IPS-18a (cell line): Measurements from ENCODE around the gene RAPGEF6.
"Not testable (repeated sequence)": the region's sequence is repeated elsewhere in the genome, so short reads cannot be mapped to it uniquely, and the experiment has no call there.

Experiments used
- H3K27ac ChIP-seq: one replicate; pipeline ENCODE4 v1.5.1; 2013; ENCODE audit warnings: low read length
- H3K27me3 ChIP-seq: one replicate; pipeline ENCODE4 v1.6.1; 2013; ENCODE audit warnings: mild to moderate bottlenecking, low read length; ENCODE audit not compliant: control insufficient read depth, insufficient read depth
- H3K36me3 ChIP-seq: one replicate; pipeline ENCODE4 v1.6.1; 2013; ENCODE audit warnings: low read depth, low read length; ENCODE audit not compliant: control insufficient read depth
- H3K4me1 ChIP-seq: one replicate; pipeline ENCODE4 v1.6.1; 2013; ENCODE audit warnings: low read depth, low read length; ENCODE audit not compliant: control insufficient read depth
- H3K4me3 ChIP-seq: one replicate; pipeline ENCODE4 v1.5.1; 2013; ENCODE audit warnings: low read length
- H3K9ac ChIP-seq: one replicate; pipeline ENCODE4 v1.6.1; 2013; ENCODE audit warnings: mild to moderate bottlenecking, low read length, moderate library complexity
- H3K9me3 ChIP-seq: one replicate; pipeline ENCODE4 v1.6.1; 2013; ENCODE audit warnings: low read depth, low read length; ENCODE audit not compliant: control insufficient read depth

The RAPGEF6 gene

DNA sequence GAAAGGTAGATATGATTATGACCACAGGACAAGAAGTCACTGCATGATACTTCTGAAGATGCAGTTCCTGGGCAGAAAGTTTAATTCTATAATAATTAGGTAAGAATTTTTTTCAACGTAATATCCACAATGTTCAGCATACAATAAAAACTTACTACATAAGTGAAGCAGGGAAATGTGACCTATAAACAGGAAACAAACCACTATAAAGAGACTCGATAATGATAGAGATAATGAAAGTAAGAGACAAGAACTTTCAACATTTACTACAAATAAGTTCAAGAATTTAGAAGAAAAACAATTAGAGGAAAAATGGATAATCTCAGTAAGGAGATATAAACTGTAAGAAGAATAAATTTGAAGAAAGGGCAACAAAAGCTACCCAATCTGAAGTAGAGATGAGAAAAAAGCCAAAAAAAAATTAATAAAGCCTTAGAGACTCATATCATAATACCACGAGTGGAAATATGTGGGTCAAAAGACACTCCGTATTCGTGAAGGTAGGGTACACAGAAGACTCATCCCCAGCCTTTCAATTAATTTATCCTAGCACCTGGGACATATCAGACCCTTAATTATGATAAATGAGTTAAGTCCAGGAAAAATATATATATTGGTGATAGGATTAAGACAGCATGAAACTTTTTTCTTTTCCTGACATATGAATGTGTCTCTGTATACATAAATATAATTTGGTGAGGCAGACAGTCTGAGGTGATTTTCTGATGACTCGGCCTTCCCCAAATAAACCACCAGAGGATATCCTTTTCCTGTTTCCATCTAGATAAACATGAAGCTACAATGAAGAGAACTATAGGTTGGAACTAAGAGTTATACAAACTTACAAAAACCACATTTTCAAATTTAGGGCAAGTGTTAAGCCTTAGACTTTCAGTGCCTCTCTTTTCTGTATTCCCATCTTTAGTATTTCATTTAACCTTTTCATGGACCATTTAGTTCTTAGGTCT is 120.4 kb downstream of the RAPGEF6 start:
- no peak overlapping the region for H3K9ac ChIP-seq
- no peak overlapping the region for H3K27ac ChIP-seq
- no peaks in the 10 kb centered on the region for H3K9me3 ChIP-seq
- peaks cover 12% of the 10 kb centered on the region for H3K4me1 ChIP-seq
- no peak overlapping the region for H3K4me3 ChIP-seq
- H3K36me3 ChIP-seq: no peaks in the 10 kb centered on the region
- H3K27me3 ChIP-seq: no peaks in the 10 kb centered on the region

DNA sequence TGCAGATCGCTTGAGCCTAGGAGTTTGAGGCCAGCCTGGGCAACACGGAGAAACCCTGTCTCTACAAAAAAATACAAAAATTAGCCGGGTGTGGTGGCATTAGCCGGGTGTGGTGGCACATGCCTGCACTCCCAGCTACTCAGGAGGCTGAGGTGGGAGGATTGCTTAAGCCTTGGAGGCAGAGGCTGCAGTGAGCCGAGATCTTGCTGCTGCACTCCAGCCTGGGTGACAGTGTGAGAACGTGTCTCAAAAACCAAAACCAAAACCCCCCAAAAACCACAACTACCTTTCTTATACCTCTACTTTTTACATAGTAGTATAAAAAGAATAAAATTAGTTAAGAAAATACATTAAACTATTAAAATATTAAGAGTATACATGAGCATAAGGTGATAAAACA is 121.2 kb downstream of the RAPGEF6 start:
- no peaks in the 10 kb centered on the region for H3K27me3 ChIP-seq
- no peak overlapping the region for H3K4me3 ChIP-seq
- H3K9me3 ChIP-seq: no peaks in the 10 kb centered on the region
- no peak overlapping the region for H3K9ac ChIP-seq
- H3K36me3 ChIP-seq: no peaks in the 10 kb centered on the region
- H3K27ac ChIP-seq: no peak overlapping the region
- peaks cover 12% of the 10 kb centered on the region for H3K4me1 ChIP-seq

DNA sequence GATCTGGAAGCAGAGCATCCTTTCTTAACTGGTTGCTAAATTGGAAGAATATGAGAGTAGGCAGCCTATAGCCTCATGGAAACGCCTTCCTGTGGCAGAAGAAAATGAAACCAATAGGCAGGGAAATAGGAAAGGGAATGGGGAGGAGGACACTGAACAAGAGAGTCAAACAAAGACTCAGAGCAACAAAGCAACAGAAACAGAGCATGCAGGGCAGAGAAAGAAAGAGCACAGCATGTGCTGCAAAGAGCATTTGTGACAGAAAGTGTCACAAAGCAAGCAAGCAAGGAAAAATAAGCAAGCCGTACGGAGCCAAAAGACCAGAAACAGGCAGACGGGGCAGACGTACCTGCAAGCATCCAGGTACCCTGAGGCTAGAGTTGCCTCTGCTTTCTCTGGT is 123.1 kb downstream of the RAPGEF6 start:
- Histone ChIP-seq H3K4me1 (peaks cover 12% of the 10 kb centered on the region), H3K9ac (no peak overlapping the region), H3K36me3 (no peaks in the 10 kb centered on the region), H3K9me3 (no peaks in the 10 kb centered on the region), H3K27me3 (no peaks in the 10 kb centered on the region), H3K4me3 (no peak overlapping the region), H3K27ac (no peak overlapping the region)

DNA sequence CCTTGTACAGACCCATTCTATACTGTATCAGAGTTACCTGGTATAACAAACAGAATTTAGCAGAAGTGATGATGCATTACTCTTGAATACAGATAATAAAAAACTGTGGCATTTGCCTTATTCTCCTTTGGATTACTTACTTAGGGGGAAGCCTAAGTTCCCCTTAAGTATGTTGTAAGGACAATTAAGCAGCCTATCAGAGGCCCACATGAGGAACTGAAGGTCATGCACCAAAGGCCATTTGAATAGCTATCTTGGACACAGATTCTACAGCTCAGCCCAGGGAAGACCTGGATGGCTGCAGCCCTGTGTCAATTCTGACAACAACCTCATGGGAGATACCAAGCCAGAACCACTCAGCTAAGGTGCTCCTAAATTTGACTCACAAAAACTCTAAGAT is 125.2 kb downstream of the RAPGEF6 start:
- Histone ChIP-seq H3K4me1 (peaks cover 12% of the 10 kb centered on the region), H3K9me3 (no peaks in the 10 kb centered on the region), H3K36me3 (peaks cover 9% of the 10 kb centered on the region), H3K27ac (no peak overlapping the region), H3K9ac (no peak overlapping the region), H3K4me3 (no peak overlapping the region), H3K27me3 (no peaks in the 10 kb centered on the region)

DNA sequence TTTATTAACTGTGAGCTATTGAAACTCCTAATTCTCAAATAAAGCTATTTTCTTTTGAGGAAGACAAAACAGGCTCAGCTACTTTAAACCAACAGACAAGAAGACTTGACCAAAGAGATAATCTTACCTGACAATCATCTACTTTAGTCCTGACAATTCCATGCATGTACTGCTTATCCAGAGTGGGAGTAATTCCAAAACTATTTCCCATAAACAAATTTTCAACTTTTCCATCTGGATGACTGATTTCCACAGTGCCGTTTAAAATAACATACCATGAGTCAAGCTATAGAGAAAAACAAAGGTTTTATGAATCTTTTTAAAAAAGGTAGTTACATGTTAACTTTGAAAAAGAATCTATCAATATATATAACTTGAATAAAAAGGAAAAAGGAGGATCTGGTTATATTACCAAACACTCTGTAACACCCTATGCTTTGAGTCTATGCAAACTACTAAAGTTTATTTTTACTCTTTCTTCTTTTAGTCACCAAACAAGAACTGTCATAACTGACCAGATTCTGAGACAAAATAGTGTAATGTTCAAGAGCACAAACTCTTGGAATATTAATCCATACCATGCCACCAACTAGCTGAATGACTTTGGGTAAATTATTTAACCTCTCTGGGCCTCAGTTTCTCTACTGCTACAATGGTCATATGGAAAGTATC is 129.7 kb downstream of the RAPGEF6 start:
- H3K27ac ChIP-seq: no peak overlapping the region
- H3K36me3 ChIP-seq: peaks cover 13% of the 10 kb centered on the region
- no peak overlapping the region for H3K4me3 ChIP-seq
- no peak overlapping the region for H3K9ac ChIP-seq
- no peaks in the 10 kb centered on the region for H3K27me3 ChIP-seq
- no peaks in the 10 kb centered on the region for H3K4me1 ChIP-seq
- no peaks in the 10 kb centered on the region for H3K9me3 ChIP-seq

DNA sequence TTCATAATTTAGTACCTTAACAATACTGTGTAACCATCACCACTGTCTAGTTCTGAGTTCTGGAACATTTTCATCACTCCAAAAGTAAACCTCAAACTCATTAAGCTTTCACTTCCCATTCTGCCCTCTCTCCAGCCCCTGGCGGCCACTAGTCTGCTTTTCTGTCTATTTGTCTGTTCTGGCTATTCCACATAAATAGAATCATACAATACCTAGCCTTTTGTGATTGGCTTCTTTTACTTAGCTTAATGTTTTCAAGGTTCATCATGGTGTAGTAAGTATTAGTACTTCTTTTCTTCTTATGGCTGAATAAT is 138.7 kb downstream of the RAPGEF6 start:
- Histone ChIP-seq H3K4me1 (no peaks in the 10 kb centered on the region), H3K4me3 (no peak overlapping the region), H3K36me3 (peaks cover 12% of the 10 kb centered on the region), H3K9me3 (no peaks in the 10 kb centered on the region), H3K9ac (no peak overlapping the region), H3K27ac (no peak overlapping the region), H3K27me3 (no peaks in the 10 kb centered on the region)

DNA sequence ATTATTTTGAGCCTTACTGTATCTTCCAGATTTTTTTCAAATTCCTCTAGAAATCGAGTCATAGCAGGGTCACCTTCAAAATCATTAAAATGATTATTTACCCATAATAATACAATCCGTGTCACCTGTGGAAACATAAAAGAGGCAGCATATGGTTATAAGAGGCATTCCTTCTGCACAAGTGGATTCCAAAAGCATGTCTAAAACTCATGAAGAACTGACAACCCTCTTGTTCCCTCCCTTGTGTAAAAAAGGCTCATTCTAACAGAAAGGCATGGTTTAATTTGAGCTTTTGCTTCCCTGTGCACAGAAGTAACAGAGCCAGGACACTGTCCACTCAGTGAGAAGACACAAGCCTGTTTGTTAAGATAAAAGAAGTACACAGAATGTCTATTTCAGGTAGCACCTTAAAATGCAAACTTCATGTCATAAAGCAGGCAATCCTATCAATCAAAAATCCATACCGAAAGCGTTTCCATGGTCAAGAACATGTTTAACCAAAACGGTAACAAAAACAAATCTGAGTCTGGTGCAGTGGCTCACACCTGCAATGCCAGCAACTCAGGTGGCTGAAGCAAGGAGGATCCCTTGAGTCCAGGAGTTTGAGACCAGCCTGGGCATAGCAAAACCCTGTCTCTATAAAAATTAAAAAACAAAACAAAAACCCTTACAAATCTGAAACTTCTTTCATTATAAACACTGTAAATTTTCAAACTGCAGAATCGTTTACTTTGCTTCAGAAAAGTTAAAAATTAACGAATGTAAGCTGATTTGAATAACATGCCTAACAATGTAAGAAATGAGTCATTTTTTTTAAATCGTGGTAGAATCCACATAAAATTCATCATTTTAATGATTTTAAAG is 139.3 kb downstream of the RAPGEF6 start:
- H3K27me3 ChIP-seq: no peaks in the 10 kb centered on the region
- H3K9ac ChIP-seq: no peak overlapping the region
- no peaks in the 10 kb centered on the region for H3K9me3 ChIP-seq
- H3K4me1 ChIP-seq: no peaks in the 10 kb centered on the region
- no peak overlapping the region for H3K4me3 ChIP-seq
- H3K36me3 ChIP-seq: peaks cover 15% of the 10 kb centered on the region
- H3K27ac ChIP-seq: no peak overlapping the region

DNA sequence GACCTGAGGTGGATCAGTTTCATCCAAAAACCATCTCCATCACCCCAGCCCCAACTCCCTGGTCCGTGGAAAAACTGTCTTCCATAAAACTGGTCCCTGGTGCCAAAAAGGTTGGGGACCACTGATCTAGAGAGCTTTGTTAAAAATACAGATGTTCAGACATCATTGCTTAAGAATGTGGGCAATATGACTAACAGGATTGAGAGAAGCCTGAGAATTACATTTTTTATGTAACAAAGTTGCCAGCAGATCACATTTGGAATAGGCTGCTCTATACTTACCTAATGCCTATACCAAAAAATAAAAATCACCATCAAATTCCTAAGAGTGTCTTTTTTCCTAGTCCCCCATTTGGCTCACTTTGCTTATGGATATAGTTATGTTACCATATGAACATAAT is 143.3 kb downstream of the RAPGEF6 start:
- Histone ChIP-seq H3K36me3 (peaks cover 10% of the 10 kb centered on the region), H3K4me1 (no peaks in the 10 kb centered on the region), H3K4me3 (no peak overlapping the region), H3K9me3 (no peaks in the 10 kb centered on the region), H3K9ac (no peak overlapping the region), H3K27ac (no peak overlapping the region), H3K27me3 (no peaks in the 10 kb centered on the region)

DNA sequence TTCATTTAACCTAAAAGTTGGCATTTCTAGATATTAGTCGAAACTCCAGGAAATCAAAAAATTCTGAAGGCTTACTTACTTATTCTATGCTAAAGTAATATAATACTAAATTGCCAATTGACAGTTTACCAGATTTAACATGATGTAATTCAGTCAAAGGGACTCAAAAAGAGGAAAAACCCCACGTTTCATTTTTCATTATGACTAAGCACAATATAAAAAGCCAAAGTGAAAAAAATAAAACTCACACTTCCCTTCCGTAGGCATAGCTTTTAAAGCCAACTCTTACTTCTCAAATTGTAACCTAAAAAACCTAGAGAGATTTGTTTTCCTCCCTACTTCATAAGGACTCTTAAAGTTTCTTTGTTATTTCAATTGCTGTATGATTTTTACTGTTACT is 146.6 kb downstream of the RAPGEF6 start:
- H3K4me3 ChIP-seq: no peak overlapping the region
- no peak overlapping the region for H3K27ac ChIP-seq
- no peak overlapping the region for H3K9ac ChIP-seq
- H3K4me1 ChIP-seq: no peaks in the 10 kb centered on the region
- peaks cover 6% of the 10 kb centered on the region for H3K36me3 ChIP-seq
- H3K9me3 ChIP-seq: no peaks in the 10 kb centered on the region
- H3K27me3 ChIP-seq: no peaks in the 10 kb centered on the region

DNA sequence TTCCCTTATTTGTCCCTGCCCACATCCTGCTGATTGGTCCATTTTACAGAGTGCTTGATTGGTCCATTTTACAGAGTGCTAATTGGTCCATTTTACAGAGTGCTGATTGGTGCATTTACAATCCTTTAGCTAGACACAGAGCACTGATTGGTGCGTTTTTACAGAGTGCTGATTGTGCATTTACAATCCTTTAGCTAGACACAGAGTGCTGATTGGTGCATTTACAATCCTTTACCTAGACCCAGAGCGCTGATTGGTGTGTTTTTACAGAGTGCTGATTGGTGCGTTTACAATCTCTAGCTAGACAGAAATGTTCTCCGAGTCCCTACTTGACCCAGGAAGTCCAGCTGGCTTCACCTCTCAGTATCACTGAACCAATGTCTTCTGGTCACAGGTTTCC is 147.7 kb downstream of the RAPGEF6 start:
- not testable (repeated sequence) for H3K36me3 ChIP-seq, H3K9me3 ChIP-seq, H3K9ac ChIP-seq, H3K4me3 ChIP-seq, H3K27me3 ChIP-seq, H3K4me1 ChIP-seq, H3K27ac ChIP-seq

DNA sequence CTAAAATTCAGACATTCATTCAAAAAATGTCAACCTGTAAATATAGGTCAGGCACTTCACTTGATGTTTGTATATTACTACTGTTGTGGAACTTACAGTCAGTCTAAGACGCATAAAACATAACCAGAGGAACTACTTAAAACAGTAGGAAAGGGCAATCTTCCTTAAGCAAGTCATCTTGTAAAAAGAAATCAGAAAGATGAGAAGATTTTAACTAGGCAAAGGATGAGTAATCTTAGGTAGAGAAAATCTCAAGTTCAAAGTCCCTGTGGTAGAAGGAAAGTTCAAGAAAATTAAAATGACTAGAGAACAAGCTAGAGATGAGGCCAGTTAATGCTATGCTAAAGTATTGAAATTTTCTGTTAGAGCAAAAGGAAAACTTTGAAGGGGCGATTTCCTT is 152.4 kb downstream of the RAPGEF6 start:
- peaks cover 3% of the 10 kb centered on the region for H3K36me3 ChIP-seq
- no peak overlapping the region for H3K27ac ChIP-seq

More for the DNA sequence above, 152.4 kb downstream of the RAPGEF6 start:
- no peaks in the 10 kb centered on the region for H3K9me3 ChIP-seq
- H3K9ac ChIP-seq: no peak overlapping the region
- H3K4me3 ChIP-seq: no peak overlapping the region
- H3K4me1 ChIP-seq: no peaks in the 10 kb centered on the region
- H3K27me3 ChIP-seq: no peaks in the 10 kb centered on the region
